Measurements from ENCODE around the gene C1orf185.
"Not testable (repeated sequence)": the region's sequence is repeated elsewhere in the genome, so short reads cannot be mapped to it uniquely, and the experiment has no call there.

C1orf185 gene

DNA sequence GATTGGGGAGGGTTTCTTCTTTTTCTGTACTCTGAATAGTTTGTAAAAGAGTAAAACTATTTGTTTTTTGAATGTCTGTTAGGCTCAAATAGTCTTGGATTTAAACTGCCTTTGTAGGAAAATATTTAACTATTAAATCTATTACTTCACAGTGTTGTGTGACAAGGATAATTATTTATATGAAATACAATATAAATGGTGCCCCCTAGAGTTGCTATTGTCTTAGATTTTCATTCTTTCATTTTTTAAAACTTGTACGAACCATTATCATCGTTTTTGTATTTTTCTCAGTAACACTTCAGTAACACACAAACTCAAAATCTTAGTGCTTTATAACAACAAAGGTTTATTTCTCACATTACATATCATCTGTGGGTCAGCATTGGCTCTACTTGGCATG is 37.4 kb downstream of the C1orf185 start:
- no peak for DNase-seq

DNA sequence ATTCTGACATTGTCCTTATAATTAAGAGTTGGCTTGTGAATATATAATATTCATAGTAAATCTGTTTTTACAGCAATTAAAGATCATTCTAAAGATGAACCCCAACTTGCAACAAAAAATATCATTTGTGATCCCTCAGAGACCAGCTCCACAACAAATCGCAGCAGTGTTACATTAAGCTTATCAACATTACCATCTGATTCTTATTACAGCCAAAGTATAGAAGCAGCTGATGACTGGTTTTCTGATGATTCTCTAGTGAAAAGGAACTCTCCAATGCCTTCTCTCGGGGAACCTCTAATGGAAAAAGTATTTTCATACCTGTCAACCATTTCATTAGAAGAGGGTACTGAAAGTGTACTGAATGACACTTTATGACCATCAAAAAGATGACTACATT is 45.4 kb downstream of the C1orf185 start:
- no peak for DNase-seq

DNA sequence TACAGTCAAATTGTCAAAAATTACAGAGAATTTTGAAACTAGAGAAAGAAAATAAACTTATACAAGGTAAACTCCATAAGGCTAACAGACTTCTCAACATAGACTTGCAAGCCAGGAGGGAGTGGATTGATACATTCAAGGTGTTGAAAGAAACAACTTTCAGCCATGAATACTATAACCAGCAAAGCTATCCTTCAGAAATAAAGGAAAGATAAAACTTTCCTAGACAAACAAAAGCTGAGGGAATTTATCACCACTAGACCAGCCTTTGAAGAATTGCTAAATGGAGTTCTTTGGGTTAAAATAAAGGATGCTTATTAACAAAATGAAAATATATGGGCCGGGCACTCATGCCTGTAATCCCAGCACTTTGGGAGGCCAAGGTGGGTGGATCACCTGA is 52.7 kb downstream of the C1orf185 start:
- DNase-seq = no peak

DNA sequence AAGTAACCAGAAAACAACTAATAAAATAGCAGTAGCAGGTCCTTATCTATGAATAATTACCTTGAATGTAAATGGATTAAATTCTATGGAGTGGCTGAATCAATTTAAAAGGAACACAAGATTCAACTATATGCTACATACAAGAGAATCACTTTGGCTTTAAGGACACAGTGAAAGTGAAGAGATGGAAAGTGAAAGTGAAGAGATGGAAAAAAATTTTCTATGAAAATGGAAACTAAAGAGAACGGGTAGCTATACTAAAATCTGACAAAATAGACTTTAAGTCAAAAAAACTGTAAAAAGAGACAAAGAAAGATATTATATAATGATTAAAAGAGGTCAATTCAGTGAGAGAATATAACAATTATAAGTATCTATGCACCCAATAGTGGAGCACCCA is 54.7 kb downstream of the C1orf185 start:
- DNase-seq = no peak

DNA sequence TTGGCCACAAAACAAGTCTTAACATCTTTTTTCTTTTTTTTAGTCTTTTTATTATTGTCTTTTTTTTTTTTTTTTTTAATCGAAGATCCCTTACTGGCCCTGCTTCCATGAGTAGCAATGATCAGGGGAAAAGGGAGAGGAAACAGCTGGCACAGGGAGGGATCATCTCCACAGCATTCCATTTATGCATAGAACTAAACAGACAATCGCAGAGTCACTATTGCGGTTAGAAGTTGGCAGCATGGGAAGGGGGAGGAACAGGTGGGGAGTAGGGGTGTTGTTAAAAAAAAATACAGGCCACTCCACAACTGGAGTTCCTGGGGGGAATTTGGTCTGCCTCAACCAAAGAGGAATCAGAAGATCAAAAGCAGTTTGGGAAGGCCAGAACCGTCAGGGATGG is 55.4 kb downstream of the C1orf185 start:
- no peak for DNase-seq

DNA sequence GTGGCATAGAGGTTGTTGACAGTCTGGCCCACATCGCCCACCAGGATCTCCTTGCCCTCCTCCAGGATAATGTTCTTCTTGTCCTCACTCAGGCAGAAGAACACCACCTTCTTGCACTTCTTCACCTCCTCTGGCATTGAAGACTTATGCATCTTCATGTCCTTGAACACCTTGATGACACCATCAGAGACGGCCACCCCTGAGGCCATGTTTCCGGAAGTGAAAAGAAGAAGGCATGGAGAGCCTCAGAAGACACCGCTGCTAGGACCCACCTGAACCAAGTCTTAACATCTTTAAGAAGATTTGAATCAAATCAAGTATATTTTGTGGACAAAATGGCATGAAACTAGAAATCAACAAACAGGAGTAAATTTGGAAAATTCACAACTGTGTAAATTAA is 56.2 kb downstream of the C1orf185 start:
- no peak for DNase-seq

DNA sequence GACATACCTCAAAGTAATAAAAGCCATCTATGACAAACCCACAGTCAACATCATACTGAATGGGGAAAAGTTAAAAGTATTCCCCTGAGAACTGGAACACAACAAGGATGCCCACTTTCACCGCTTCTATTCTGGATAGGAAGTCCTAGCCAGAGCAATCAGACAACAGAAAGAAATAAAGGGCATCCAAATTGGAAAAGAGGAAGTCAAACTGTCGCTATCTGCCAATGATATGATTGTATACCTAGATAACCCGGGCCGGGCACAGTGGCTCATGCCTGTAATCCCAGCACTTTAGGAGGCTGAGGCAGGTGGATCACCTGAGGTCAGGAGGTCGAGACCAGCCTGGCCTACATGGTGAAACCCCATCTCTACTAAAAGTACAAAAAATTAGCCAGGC is 60.5 kb downstream of the C1orf185 start:
- not testable (repeated sequence) for DNase-seq

DNA sequence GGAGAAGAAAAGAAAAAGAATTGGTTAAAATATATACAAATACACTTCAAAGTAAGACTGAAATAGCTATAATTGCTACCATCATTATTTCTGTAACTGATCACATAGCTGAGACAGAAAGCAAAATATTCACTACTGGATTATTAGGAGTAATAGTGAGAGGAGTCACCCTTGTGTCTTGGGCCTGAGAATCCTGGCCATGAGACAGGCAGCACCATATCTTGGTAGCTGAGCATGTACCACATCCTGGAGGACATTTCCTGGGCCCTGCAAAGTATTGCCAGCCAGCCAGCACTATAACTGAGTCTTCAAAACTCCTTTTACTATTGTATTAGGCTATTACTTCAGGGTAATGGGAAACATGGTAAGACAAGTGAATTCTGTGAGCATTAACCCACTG is 63.5 kb downstream of the C1orf185 start:
- DNase-seq = no peak

DNA sequence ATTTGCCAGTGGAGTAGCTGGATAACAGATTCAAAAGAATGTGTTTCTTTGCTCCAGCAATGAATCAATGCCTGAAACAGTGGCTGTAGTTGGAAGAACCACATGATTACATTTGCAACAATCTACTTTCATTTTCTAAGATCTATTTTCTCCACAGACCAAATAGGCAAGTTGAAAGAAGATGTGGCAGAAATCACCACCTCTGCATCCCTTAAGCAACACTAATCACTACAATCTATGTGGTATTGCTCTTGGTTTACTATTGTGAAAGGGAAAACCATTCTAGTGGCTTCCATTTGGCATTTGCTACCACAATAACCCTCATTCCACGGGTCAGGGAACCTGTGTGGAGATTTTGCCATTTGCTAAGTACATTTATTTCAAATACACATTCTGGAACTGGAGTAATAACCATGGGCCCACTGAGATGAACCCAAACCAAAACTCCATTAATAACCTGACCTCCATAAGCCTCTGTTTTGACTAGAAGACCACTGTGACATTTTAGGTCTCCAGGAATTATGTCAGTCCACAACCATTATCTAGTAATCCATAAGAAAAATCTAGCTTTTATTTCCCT is 66.3 kb downstream of the C1orf185 start:
- DNase-seq = no peak

DNA sequence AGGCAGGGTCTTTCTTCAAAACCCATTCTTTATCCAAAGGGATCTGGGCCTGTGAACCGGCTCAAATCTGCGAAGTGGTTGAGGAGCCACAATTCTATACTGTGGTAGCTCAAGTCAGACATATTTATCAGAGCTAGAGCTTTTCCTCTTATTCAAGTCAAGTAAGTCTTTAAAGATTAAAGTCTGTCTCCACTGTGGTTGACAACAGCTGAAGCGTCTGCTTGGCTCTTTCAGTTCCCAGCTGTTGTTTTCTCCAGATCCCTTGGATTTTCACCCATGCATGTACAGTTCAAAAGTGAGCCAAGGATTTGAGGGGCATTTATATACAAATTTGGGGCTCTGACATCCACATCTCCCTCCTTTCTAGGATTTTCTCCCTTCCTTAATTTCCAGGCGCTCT is 66.9 kb downstream of the C1orf185 start:
- DNase-seq = no peak

DNA sequence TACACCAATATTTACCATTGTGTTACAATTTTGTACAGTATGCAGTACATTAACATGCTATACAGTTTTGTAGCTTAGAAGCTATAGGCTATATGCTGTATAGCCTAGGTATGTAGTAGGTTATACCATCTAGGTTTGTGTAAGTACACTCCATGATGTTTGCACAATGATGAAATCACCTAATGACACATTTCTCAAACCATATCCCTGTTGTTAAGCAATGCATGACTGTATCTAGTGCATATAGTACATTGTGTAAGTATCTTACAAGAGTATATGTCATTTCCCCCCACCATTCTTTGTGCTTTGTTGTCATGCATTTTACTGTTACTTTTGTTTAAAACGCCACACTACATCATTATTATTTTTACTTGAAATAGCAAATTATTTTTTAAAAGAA is 68.3 kb downstream of the C1orf185 start:
- no peak for DNase-seq

DNA sequence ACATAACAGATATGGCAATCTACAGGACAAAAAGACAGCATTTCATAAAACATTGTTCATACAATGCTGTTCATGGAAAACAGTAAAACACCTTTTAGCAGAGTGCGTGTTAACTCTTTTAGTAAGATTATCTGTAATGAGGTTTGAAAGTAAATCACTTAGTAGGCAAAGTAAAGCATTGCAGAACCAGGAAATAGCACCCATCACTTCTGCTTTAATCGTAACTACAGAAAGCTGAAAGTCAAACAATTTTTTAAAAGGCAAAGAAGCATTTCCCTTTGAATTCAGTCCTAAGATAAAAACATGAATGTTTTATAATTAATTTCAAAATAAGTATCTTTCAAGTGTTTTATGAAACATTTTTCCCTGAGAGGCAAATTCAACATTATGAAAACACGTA is 70.8 kb downstream of the C1orf185 start:
- no peak for DNase-seq

DNA sequence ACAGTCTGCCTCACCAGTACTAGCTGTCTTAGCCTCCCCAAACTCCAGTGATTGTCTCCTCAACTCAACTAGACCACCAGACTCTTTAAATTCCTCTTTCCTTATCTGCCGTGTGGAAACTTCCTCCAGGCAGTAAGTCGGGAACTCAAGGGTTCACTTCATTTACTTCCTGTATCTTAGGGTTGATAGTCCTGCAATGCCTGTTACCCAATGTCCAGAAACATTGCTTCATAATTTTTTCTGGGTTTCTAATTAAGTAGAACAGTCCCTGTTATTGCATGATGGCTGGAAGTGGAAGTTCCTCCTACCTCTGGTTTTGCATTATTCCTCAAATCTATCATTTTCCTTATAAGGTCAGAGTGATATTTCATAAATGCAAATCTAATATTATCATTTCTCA is 73.2 kb downstream of the C1orf185 start:
- DNase-seq = no peak

DNA sequence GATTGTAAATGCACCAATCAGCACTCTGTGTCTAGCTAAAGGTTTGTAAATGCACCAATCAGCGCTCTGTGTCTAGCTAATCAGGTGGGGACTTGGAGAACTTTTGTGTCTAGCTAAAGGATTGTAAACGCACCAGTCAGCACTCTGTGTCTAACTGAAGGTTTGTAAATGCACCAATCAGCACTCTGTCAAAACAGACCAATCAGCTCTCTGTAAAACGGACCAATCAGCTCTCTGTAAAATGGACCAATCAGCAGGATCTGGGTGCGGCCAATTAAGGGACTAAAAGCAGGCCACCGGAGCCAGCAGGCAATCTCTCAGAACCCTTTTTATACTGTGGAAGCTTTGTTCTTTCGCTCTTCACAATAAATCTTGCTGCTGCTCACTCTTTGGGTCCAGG is 76.0 kb downstream of the C1orf185 start:
- DNase-seq = not testable (repeated sequence)

DNA sequence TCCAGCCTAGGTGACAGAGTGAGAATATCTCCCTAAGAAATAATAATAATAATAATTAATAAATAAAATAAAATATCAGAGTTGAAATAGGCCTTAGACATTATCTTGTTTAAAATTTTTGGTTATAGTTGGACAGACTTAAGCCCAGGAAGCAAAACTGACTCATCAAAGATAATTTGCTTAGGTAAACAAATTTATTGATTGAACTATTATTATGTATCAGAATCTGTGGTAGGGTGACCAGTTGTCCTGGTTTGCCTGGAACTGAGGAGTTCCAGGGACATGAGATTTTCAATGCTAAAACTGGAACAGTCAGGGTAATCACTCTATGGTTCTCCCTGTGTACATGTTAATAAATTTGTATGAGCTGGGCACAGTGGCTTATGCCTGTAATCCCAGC is 86.2 kb downstream of the C1orf185 start:
- no peak for DNase-seq

DNA sequence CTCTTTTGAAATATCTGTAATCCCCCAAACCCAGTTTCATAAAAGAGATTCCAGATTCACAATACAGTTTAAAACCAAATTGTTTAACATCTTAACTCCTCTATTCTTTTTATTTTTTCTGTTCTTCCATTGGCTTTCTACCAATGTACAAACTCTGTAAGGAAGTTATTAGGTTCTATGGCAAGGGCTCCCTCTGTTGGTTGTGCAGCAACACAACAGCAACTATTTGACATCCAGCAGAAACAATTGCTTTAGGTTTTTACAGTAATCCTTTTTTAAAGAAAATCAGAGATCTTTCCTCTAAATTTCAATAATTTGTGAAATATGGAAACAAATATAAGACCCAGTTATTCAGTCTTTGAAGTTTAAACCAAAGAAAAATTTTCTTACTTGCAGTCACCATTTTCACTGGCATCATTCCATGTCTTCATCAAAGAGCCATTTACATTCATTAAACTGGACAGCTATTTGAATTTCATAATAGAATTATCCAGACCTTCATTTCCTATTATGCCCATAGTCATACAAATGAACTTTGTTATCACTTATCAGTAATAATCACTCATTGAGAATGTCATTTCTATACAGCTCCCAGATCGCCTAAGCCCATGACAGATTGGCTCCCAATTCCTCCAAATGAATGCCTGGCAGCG is 87.5 kb downstream of the C1orf185 start:
- peak; percentile 61 for DNase-seq

DNA sequence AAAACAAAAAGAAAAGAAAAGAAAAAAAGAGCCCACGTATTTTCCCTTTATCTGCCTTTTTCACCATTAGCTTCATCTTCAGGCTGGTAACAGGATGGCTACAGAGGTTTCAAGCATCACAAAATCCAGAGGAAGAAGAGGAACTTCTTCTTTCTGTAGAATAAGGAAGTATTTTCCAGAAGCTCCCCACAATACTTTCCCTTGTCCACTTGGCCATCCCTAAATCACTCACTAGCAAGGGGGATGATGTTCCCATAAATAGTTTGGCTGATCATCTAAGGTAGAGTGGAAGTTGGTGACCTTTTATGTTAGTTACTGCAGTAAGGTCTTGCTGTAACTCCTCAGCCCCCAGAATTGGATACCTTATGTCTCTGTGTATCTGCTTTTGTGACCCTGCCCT is 88.9 kb downstream of the C1orf185 start:
- no peak for DNase-seq

DNA sequence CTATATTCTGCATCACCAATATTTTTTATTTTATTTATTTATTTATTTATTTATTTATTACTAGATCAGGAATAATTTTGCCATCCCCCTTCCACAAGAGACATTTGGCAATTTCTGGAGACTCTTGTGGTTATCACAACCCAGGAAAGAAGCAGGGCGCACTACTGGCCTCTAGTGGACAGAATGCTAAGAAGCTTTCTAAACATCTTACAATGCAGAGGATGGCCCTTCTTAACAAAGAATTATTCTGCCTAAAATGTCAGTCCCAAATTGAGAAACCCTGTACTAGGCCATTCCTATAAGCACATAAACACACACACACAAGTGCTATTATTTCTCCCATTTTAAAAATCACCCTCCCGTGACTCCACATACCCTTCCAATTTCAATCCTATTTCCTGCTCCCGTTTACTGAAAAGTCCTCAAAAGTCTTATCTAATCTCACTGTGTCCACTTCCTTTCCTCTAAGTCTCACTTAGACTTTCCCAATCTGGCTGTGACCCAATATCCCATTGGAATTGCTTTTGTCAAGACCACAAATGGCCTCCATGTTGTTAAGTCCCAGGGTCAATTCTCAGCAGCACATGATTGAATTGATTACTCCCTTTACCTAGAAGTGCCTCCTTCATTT is 90.3 kb downstream of the C1orf185 start:
- peak; percentile 65 for DNase-seq

DNA sequence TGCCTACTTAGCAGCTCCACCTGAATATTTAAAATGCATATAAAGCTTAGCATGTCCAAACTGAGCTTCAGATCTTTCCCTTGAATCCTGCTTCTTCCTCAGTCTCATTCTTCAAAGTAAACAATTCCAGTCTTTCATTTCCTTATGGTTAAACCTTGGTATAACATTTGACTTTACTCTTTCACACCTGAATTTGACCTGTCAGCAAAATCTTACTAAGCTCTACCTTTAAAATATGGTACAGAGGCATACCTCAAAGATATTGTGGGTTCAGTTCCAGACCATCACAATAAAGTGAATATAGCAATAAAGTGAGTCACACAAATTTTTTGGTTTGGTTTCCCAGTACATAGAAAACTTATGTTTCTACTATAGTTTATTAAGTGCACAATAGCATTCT is 91.5 kb downstream of the C1orf185 start:
- no peak for DNase-seq
